ENCODE results near the gene ARL2BP.

GRCh38 chr16:57277586-57277985 is 32.5 kb downstream of the ARL2BP start:
- TF ChIP-seq CTCF (IDR thresholded peaks at IDR 0.05) (no peak), POLR2A (IDR thresholded peaks at IDR 0.05) (no peak)
